ENCODE measurements around the gene MAP4K5.

DNA sequence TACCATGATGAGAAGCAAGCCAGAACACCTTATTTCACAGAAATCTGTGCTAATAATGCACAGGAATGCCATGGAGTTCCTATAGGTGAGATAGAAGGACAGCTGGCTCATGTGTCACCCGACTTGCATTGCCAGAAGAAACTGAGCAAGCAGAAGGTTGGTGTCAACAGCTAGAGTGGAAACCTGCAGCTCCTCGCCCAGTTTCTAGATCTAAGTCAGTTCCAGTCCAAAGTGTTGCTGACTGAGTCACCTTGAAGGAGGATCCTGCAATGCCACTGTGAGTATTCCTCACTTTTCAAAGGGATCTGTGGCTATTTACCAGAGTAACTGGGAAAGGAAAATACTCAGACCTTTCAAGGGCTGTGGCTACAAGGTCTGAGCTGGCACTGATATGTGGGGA lies 152.8 kb downstream of the MAP4K5 start:
- TF ChIP-seq, protein P1, sequence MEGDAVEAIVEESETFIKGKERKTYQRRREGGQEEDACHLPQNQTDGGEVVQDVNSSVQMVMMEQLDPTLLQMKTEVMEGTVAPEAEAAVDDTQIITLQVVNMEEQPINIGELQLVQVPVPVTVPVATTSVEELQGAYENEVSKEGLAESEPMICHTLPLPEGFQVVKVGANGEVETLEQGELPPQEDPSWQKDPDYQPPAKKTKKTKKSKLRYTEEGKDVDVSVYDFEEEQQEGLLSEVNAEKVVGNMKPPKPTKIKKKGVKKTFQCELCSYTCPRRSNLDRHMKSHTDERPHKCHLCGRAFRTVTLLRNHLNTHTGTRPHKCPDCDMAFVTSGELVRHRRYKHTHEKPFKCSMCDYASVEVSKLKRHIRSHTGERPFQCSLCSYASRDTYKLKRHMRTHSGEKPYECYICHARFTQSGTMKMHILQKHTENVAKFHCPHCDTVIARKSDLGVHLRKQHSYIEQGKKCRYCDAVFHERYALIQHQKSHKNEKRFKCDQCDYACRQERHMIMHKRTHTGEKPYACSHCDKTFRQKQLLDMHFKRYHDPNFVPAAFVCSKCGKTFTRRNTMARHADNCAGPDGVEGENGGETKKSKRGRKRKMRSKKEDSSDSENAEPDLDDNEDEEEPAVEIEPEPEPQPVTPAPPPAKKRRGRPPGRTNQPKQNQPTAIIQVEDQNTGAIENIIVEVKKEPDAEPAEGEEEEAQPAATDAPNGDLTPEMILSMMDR (IDR thresholded peaks at IDR 0.05) = no peak
- TF ChIP-seq POLR2A (IDR thresholded peaks at IDR 0.05) = no peak
